DND-41 (cell line): ENCODE results near the gene EPB41L4B.
"Not testable (repeated sequence)": the region's sequence is repeated elsewhere in the genome, so short reads cannot be mapped to it uniquely, and the experiment has no call there.

Source experiments
- ATAC-seq: fragments of 200-7000 bp; cut with Tn5 transposase; 3 replicates; pipeline ENCODE4 v1.9.1; 2021; ENCODE audit warnings: low read depth; ENCODE audit not compliant: insufficient read depth
- DNase-seq: peaks from one replicate; pipeline ENCODE4 v3.0.0-alpha.2; 2020
- H2AFZ ChIP-seq: 2 replicates; pipeline ENCODE4 v1.6.0; 2012; ENCODE audit warnings: low read depth, low read length
- H3K27ac ChIP-seq: 2 replicates; pipeline ENCODE4 v1.5.1; 2012; ENCODE audit warnings: low read length, inconsistent platforms
- H3K27me3 ChIP-seq: fragments of 200-600 bp; sonication (generic); 2 replicates; pipeline ENCODE4 v1.6.0; 2012; ENCODE audit warnings: low read length, mild to moderate bottlenecking, inconsistent platforms; ENCODE audit not compliant: insufficient read depth, poor library complexity
- H3K36me3 ChIP-seq: 2 replicates; pipeline ENCODE4 v1.5.1; 2012; ENCODE audit warnings: low read length, inconsistent platforms; ENCODE audit not compliant: insufficient read depth
- H3K4me1 ChIP-seq: 2 replicates; pipeline ENCODE4 v1.5.1; 2012; ENCODE audit warnings: mild to moderate bottlenecking, low read length; ENCODE audit not compliant: insufficient read depth
- H3K4me2 ChIP-seq: 2 replicates; pipeline ENCODE4 v1.6.0; 2012; ENCODE audit warnings: mild to moderate bottlenecking, moderate library complexity, low read length, inconsistent platforms; ENCODE audit not compliant: insufficient read depth
- H3K4me3 ChIP-seq, 2 experiments: fragments of 200-600 bp in 1 of 2; shearing (Covaris generic) in 1 of 2; 2 replicates each; pipeline ENCODE4 v1.5.1; 2012 to 2016; ENCODE audit warnings: inconsistent platforms in 2 of 2, low read length in 2 of 2, mild to moderate bottlenecking in 2 of 2, low read depth in 1 of 2, moderate library complexity in 1 of 2
- H3K79me2 ChIP-seq: 2 replicates; pipeline ENCODE4 v1.6.0; 2012; ENCODE audit warnings: low read length, inconsistent platforms; ENCODE audit not compliant: insufficient read depth
- H3K9ac ChIP-seq: 2 replicates; pipeline ENCODE4 v1.6.0; 2012; ENCODE audit warnings: low read depth, mild to moderate bottlenecking, inconsistent platforms, low read length, moderate library complexity
- H3K9me3 ChIP-seq: 2 replicates; pipeline ENCODE4 v1.5.1; 2012; ENCODE audit warnings: low read length, moderate library complexity, mild to moderate bottlenecking, inconsistent platforms; ENCODE audit not compliant: insufficient read depth, severe bottlenecking
- H4K20me1 ChIP-seq: 2 replicates; pipeline ENCODE4 v1.6.0; 2012; ENCODE audit warnings: low read length; ENCODE audit not compliant: insufficient read depth
- EZH2 ChIP-seq: IDR thresholded peaks from 3 replicates; pipeline ENCODE4 v1.6.1; 2012; ENCODE audit warnings: borderline replicate concordance, low read depth, mild to moderate bottlenecking, moderate library complexity, low read length, inconsistent platforms; ENCODE audit not compliant: severe bottlenecking
- TF ChIP-seq, protein P1 (sequence below): IDR thresholded peaks from 2 replicates; pipeline ENCODE4 v1.5.1; 2012; ENCODE audit warnings: borderline replicate concordance, low read length, moderate library complexity, mild to moderate bottlenecking; ENCODE audit not compliant: poor library complexity, severe bottlenecking; ENCODE audit errors: extremely low read depth

The EPB41L4B gene

DNA sequence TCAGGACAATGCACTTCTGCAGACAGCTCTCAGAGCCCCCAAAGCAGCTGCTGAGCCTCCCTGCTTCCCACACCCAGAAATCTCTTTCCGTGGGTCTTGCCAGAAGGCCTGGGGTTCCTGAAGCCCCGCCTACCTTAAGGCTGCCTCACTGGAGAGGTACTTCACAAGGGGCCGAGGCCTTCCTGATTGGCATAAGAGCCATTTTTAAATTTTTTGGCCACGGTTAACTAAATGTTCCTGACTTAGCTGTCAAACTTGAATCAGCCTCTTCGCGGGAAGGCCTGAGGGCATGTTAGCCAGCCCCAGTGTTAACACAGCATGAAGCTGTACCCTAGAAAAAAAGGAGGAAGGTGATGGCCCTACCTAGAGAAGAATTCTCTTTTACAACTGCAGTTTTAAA, 20.7 kb upstream of the EPB41L4B start:
- Histone ChIP-seq H3K4me2 (no peak overlapping the region), H3K27me3 (no peaks in the 10 kb centered on the region), H3K79me2 (no peaks in the 10 kb centered on the region), H2AFZ (no peak overlapping the region), H3K4me3 (no peak overlapping the region), H3K36me3 (no peaks in the 10 kb centered on the region), H3K9me3 (no peaks in the 10 kb centered on the region), H3K4me1 (no peaks in the 10 kb centered on the region), H3K9ac (no peak overlapping the region), H3K27ac (no peak overlapping the region), H4K20me1 (no peaks in the 10 kb centered on the region)
- DNase-seq (no peak), ATAC-seq (no peak)
- TF ChIP-seq, protein P1, sequence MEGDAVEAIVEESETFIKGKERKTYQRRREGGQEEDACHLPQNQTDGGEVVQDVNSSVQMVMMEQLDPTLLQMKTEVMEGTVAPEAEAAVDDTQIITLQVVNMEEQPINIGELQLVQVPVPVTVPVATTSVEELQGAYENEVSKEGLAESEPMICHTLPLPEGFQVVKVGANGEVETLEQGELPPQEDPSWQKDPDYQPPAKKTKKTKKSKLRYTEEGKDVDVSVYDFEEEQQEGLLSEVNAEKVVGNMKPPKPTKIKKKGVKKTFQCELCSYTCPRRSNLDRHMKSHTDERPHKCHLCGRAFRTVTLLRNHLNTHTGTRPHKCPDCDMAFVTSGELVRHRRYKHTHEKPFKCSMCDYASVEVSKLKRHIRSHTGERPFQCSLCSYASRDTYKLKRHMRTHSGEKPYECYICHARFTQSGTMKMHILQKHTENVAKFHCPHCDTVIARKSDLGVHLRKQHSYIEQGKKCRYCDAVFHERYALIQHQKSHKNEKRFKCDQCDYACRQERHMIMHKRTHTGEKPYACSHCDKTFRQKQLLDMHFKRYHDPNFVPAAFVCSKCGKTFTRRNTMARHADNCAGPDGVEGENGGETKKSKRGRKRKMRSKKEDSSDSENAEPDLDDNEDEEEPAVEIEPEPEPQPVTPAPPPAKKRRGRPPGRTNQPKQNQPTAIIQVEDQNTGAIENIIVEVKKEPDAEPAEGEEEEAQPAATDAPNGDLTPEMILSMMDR: no peak
- TF ChIP-seq EZH2: no peak

DNA sequence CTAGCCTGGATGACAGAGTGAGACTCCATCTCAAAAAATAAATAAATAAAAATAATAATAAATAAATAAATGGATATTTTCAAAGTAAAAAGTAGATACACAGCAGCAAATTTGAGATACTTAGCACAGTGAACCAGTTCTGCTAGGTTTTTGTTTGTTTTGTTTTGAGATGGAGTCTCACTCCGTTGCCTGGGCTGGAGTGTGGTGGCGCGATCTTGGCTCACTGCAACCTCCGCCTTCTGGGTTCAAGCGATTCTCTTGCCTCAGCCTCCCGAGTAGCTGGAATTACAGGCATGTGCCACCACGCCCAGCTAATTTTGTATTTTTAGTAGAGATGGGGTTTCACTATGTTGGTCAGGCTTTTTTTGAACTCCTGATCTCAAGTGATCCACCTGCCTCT, 20.1 kb upstream of the EPB41L4B start:
- not testable (repeated sequence) for H3K4me2 ChIP-seq, H3K9me3 ChIP-seq, H3K9ac ChIP-seq, H2AFZ ChIP-seq, H3K36me3 ChIP-seq, H3K79me2 ChIP-seq, H4K20me1 ChIP-seq, DNase-seq, H3K4me3 ChIP-seq, H3K27ac ChIP-seq, ATAC-seq, H3K4me1 ChIP-seq, H3K27me3 ChIP-seq

DNA sequence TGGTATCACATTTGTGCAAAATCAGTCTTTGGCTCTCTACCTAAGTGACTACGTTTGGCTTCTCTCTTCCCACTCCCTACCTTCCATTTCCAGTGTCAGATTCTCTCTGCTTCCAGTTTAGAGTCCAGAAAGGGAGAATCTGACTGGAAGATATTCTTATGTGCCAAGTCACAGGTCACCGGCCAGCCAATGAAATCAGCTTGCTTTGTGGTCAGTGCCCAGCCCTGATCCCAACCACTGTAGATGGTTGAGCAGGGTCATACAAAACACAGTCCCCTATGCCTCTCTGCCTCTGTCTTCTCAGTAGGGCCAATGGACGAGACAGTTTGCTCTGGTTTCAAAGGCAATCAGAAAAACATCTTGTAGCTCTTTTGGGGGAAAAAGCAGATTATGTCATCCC, 15.6 kb upstream of the EPB41L4B start:
- H3K4me3 ChIP-seq: no peak overlapping the region
- no peaks in the 10 kb centered on the region for H3K79me2 ChIP-seq
- no peaks in the 10 kb centered on the region for H3K9me3 ChIP-seq
- H3K4me1 ChIP-seq: no peaks in the 10 kb centered on the region
- DNase-seq: no peak
- H2AFZ ChIP-seq: no peak overlapping the region
- H3K27me3 ChIP-seq: no peaks in the 10 kb centered on the region
- no peak overlapping the region for H3K4me2 ChIP-seq
- no peaks in the 10 kb centered on the region for H3K36me3 ChIP-seq
- TF ChIP-seq, protein P1: no peak
- no peak for TF ChIP-seq EZH2
- no peak overlapping the region for H3K27ac ChIP-seq
- no peak for ATAC-seq
- H3K9ac ChIP-seq: no peak overlapping the region
- H4K20me1 ChIP-seq: no peaks in the 10 kb centered on the region

DNA sequence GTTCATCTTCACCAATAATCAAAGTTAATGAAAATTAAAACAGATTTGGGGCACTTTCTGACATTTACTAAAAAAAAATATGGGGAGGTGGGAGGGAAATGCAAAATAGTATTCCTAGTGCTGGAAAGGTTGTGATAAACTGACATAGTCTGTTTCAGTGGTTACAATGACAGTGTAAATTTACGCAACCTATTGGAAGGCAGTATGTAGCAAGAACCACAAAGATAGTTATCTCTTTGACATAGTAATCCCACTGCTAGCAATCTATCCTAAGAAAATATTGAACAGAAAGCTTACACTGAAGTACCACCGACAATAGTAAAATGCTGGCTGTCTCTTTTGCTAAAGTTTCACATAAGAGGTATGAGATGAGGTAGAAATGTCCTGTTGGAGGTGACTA, 15.1 kb upstream of the EPB41L4B start:
- no peak for DNase-seq

More for the DNA sequence above, 15.1 kb upstream of the EPB41L4B start:
- no peak for TF ChIP-seq EZH2
- TF ChIP-seq, protein P1: no peak
- Histone ChIP-seq H3K27ac (no peak overlapping the region), H4K20me1 (no peaks in the 10 kb centered on the region), H3K9ac (no peak overlapping the region), H3K27me3 (no peaks in the 10 kb centered on the region), H3K36me3 (no peaks in the 10 kb centered on the region), H3K4me1 (no peaks in the 10 kb centered on the region), H3K4me3 (no peak overlapping the region), H3K9me3 (no peaks in the 10 kb centered on the region), H3K79me2 (no peaks in the 10 kb centered on the region), H3K4me2 (no peak overlapping the region), H2AFZ (no peak overlapping the region)
- ATAC-seq: no peak
